Measurements from ENCODE around the gene NOLC1.

NOLC1 gene

GRCh38 chr10:102115775-102116174 is 36.4 kb upstream of the NOLC1 start:
- H3K9ac ChIP-seq (ENCODE audit: low read length): peak overlapping the region; percentile 70
- peak overlapping the region in 1 of 2 donors; percentile 89 for H3K4me3 ChIP-seq (ENCODE audit: low read depth in 1 of 2, low read length in 2 of 2)
- no peaks in the 10 kb centered on the region for H3K27me3 ChIP-seq (ENCODE audit: control insufficient read depth in 1 of 2, insufficient read depth in 2 of 2, low read length in 2 of 2)
- peaks cover 8% of the 10 kb centered on the region for H3K36me3 ChIP-seq (ENCODE audit: insufficient read depth, low read length)
- peaks cover 57% of the 10 kb centered on the region for H3K4me1 ChIP-seq (ENCODE audit: insufficient read depth, low read length)
- H3K9me3 ChIP-seq (ENCODE audit: low read length): no peaks in the 10 kb centered on the region
- peak overlapping the region; percentile 87 for H3K27ac ChIP-seq (ENCODE audit: low read depth, low read length)

- Histone ChIP-seq H3K9me3 (ENCODE audit: low read length) (no peaks in the 10 kb centered on the region), H3K4me3 (ENCODE audit: low read depth in 1 of 2, low read length in 2 of 2) (peak overlapping the region in 1 of 2 donors; percentile 89), H3K27me3 (ENCODE audit: control insufficient read depth in 1 of 2, insufficient read depth in 2 of 2, low read length in 2 of 2) (no peaks in the 10 kb centered on the region)
Observed at GRCh38 chr10:102116656-102117055, 35.5 kb upstream of the NOLC1 start.

GRCh38 chr10:102117391-102118159 is 34.6 kb upstream of the NOLC1 start:
- Histone ChIP-seq H3K36me3 (ENCODE audit: insufficient read depth, low read length) (no peaks in the 10 kb centered on the region), H3K4me1 (ENCODE audit: insufficient read depth, low read length) (peaks cover 70% of the 10 kb centered on the region), H3K27ac (ENCODE audit: low read depth, low read length) (peak overlapping the region; percentile 99), H3K4me3 (ENCODE audit: low read depth in 1 of 2, low read length in 2 of 2) (peak overlapping the region; percentile 34 to 89), H3K9me3 (ENCODE audit: low read length) (no peaks in the 10 kb centered on the region), H3K27me3 (ENCODE audit: control insufficient read depth in 1 of 2, insufficient read depth in 2 of 2, low read length in 2 of 2) (no peaks in the 10 kb centered on the region), H3K9ac (ENCODE audit: low read length) (peak overlapping the region; percentile 63)

More at GRCh38 chr10:102116656-102117055, 35.5 kb upstream of the NOLC1 start:
- peak overlapping the region; percentile 63 for H3K9ac ChIP-seq (ENCODE audit: low read length)
- H3K36me3 ChIP-seq (ENCODE audit: insufficient read depth, low read length): no peaks in the 10 kb centered on the region
- peak overlapping the region; percentile 99 for H3K27ac ChIP-seq (ENCODE audit: low read depth, low read length)
- peaks cover 62% of the 10 kb centered on the region for H3K4me1 ChIP-seq (ENCODE audit: insufficient read depth, low read length)

DNA sequence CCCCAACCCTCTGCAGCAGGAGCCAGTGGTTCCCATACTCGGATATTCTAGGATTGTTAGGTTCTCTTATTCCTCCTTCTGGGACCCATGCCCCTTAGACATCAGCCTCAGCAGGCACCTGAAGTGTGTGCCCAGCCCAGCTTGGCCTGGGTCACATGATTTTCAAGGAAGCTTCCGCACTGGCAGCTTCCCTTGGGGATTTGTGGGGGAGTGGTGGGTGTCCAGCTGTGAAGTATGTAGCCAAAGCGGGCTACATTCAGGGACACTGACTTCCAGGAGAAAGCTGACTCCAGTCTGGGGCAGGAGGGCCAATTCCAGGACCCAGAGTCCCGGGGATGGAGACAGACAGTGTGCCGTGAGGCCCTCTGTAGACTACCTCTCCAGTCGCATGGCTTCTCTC is 33.3 kb upstream of the NOLC1 start:
- Histone ChIP-seq H3K36me3 (ENCODE audit: insufficient read depth, low read length) (no peaks in the 10 kb centered on the region), H3K9ac (ENCODE audit: low read length) (peak overlapping the region; percentile 63), H3K27ac (ENCODE audit: low read depth, low read length) (peak overlapping the region; percentile 99), H3K9me3 (ENCODE audit: low read length) (no peaks in the 10 kb centered on the region), H3K4me3 (ENCODE audit: low read depth in 1 of 2, low read length in 2 of 2) (peak overlapping the region; percentile 51 to 89), H3K27me3 (ENCODE audit: control insufficient read depth in 1 of 2, insufficient read depth in 2 of 2, low read length in 2 of 2) (no peaks in the 10 kb centered on the region), H3K4me1 (ENCODE audit: insufficient read depth, low read length) (peaks cover 58% of the 10 kb centered on the region)

DNA sequence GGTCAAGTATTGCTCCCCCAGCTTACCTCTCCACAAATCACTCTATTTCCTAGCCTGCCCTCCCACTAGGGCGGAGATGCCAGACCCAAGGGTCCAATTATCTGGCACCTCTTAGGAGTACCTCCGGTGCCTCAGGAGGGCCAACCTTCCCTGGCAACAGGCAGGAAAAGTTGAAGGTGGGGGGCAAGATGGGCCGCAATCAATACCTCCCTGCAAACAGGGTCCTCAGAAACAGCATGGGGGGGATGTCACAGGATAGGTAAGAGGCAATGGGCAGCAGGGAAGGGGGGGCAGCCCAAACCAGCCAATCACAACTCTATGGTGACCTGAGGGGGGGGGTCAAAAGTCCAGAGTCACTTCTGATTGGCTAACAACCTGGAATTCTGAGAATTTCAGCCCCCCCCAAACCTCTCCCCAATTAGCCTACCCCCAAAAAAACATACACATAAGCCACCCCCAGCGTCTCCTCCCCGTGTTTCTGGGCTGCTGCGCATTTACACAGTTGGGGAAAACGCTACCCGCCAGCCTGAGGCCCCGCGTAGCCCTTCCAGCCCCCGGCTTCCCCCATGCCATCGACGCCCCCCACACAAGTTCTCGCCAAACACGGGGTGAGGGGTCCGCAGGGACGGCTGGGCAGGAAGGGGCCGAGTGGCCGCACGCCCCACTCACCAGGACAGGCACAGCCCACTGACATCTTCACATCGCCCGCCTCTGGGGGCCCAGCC is 32.6 kb upstream of the NOLC1 start:
- Histone ChIP-seq H3K9ac (ENCODE audit: low read length) (peak overlapping the region; percentile 97), H3K27ac (ENCODE audit: low read depth, low read length) (peak overlapping the region; percentile 99), H3K4me1 (ENCODE audit: insufficient read depth, low read length) (peaks cover 56% of the 10 kb centered on the region), H3K36me3 (ENCODE audit: insufficient read depth, low read length) (no peaks in the 10 kb centered on the region), H3K4me3 (ENCODE audit: low read depth in 1 of 2, low read length in 2 of 2) (peak overlapping the region; percentile 51 to 89), H3K27me3 (ENCODE audit: control insufficient read depth in 1 of 2, insufficient read depth in 2 of 2, low read length in 2 of 2) (no peaks in the 10 kb centered on the region), H3K9me3 (ENCODE audit: low read length) (no peaks in the 10 kb centered on the region)

- H3K9ac ChIP-seq (ENCODE audit: low read length): peak within 1 kb of the TSS; percentile 97
- H3K4me3 ChIP-seq (ENCODE audit: low read depth in 1 of 2, low read length in 2 of 2): peak within 1 kb of the TSS; percentile 51 to 91
- H3K9me3 ChIP-seq (ENCODE audit: low read length): no peaks in the 10 kb centered on the region
- peak within 1 kb of the TSS; percentile 99 for H3K27ac ChIP-seq (ENCODE audit: low read depth, low read length)
- no peaks in the 10 kb centered on the region for H3K27me3 ChIP-seq (ENCODE audit: control insufficient read depth in 1 of 2, insufficient read depth in 2 of 2, low read length in 2 of 2)
- H3K4me1 ChIP-seq (ENCODE audit: insufficient read depth, low read length): peaks cover 54% of the 10 kb centered on the region
- no peaks in the 10 kb centered on the region for H3K36me3 ChIP-seq (ENCODE audit: insufficient read depth, low read length)
Observed at GRCh38 chr10:102120142-102120990, 31.8 kb upstream of the NOLC1 start, which contains the start of gene LDB1. Gene LDB1 (minus strand): TSS chr10:102120368. CDS start chr10:102120110, 258 bp downstream.

- Histone ChIP-seq H3K27ac (ENCODE audit: low read depth, low read length) (peak overlapping the region; percentile 99), H3K27me3 (ENCODE audit: control insufficient read depth in 1 of 2, insufficient read depth in 2 of 2, low read length in 2 of 2) (no peaks in the 10 kb centered on the region), H3K4me3 (ENCODE audit: low read depth in 1 of 2, low read length in 2 of 2) (peak overlapping the region; percentile 51 to 91), H3K36me3 (ENCODE audit: insufficient read depth, low read length) (no peaks in the 10 kb centered on the region), H3K9me3 (ENCODE audit: low read length) (no peaks in the 10 kb centered on the region), H3K4me1 (ENCODE audit: insufficient read depth, low read length) (peaks cover 46% of the 10 kb centered on the region), H3K9ac (ENCODE audit: low read length) (peak overlapping the region; percentile 93)
Observed at GRCh38 chr10:102120991-102121738, 31.0 kb upstream of the NOLC1 start.

DNA sequence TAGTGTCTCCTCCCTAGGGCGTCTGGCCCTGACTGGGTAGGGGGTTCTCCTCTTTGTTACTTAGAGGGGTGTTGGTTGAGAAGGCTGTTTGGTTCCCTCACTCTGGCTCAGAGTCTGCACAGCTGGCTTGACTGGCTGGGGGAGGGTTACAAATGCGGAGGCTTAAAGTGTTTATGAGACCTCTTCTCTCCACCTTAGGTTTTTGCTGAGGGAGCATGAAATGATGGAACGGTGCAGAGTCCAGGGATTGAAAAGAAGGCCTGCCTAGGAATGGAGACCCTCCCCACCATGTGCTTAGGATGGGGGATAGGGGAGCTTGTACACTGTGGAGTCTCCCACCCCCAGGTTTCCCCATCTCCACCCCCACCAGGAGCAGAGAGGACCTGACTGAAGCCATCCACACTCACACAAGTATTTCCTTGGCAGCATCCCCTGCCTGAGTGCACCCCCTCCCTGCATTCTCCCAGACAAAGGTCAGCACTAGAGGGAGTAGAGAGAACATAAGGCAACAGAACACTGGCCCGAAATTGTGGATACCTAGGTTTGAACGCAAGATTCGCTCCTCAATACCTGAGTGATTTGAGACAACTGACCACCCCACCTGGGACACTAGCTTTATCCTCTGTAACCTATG is 30.3 kb upstream of the NOLC1 start:
- no peaks in the 10 kb centered on the region for H3K27me3 ChIP-seq (ENCODE audit: control insufficient read depth in 1 of 2, insufficient read depth in 2 of 2, low read length in 2 of 2)
- H3K9ac ChIP-seq (ENCODE audit: low read length): peak overlapping the region; percentile 93
- no peaks in the 10 kb centered on the region for H3K36me3 ChIP-seq (ENCODE audit: insufficient read depth, low read length)
- peaks cover 39% of the 10 kb centered on the region for H3K4me1 ChIP-seq (ENCODE audit: insufficient read depth, low read length)
- peak overlapping the region in 1 of 2 donors; percentile 91 for H3K4me3 ChIP-seq (ENCODE audit: low read depth in 1 of 2, low read length in 2 of 2)
- H3K9me3 ChIP-seq (ENCODE audit: low read length): no peaks in the 10 kb centered on the region
- peak overlapping the region; percentile 99 for H3K27ac ChIP-seq (ENCODE audit: low read depth, low read length)

DNA sequence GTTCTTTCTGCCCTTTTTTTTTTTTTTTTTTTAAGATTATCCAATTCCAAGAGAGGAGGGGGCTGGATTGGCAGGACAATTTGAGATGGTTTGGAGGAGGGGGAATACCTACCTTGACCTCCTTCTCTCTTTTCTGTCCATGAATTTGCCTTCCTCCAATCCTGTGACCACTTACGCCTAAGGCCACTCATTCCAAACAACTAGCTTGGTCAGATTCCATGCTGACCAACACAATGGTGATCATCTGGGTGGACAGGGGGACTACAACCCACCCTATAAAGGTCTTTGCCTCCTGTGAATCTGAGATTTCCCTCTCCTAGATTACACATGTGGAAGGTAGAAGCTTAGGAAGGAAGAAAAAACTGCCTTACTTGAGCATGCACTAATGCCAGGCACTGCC is 29.7 kb upstream of the NOLC1 start:
- Histone ChIP-seq H3K9me3 (ENCODE audit: low read length) (no peaks in the 10 kb centered on the region), H3K9ac (ENCODE audit: low read length) (peak overlapping the region; percentile 32), H3K36me3 (ENCODE audit: insufficient read depth, low read length) (no peaks in the 10 kb centered on the region), H3K27me3 (ENCODE audit: control insufficient read depth in 1 of 2, insufficient read depth in 2 of 2, low read length in 2 of 2) (no peaks in the 10 kb centered on the region), H3K4me1 (ENCODE audit: insufficient read depth, low read length) (peaks cover 33% of the 10 kb centered on the region), H3K27ac (ENCODE audit: low read depth, low read length) (peak overlapping the region; percentile 99), H3K4me3 (ENCODE audit: low read depth in 1 of 2, low read length in 2 of 2) (no peak overlapping the region)

DNA sequence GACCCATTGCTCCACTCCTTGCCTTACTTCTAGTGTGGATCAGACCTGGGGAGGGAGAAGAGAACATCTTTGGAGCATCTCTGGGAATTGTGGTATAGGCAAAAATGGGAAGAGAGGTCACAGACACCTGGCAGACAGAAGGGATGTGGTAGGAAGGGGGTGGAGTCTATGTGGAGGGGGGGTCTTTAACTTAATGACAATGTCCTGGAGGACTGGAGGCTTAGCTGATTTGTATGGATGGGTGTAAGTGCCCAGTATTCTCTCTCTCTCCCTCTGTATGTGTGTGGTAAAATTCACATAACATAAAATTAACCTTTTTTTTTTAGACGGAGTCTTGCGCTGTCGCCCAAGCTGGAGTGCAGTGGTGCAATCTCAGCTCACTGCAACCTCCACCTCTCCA is 29.0 kb upstream of the NOLC1 start:
- Histone ChIP-seq H3K27me3 (ENCODE audit: control insufficient read depth in 1 of 2, insufficient read depth in 2 of 2, low read length in 2 of 2) (no peaks in the 10 kb centered on the region), H3K27ac (ENCODE audit: low read depth, low read length) (no peak overlapping the region), H3K4me3 (ENCODE audit: low read depth in 1 of 2, low read length in 2 of 2) (no peak overlapping the region), H3K4me1 (ENCODE audit: insufficient read depth, low read length) (peaks cover 26% of the 10 kb centered on the region), H3K36me3 (ENCODE audit: insufficient read depth, low read length) (no peaks in the 10 kb centered on the region), H3K9ac (ENCODE audit: low read length) (no peak overlapping the region), H3K9me3 (ENCODE audit: low read length) (no peaks in the 10 kb centered on the region)
